Measurements from ENCODE around the gene TMC8. TPM values are rescaled to one million over a fixed set of nuclear protein-coding genes. Genes with fewer than 3 reads are reported as not detected.
"Not testable (repeated sequence)": the region's sequence is repeated elsewhere in the genome, so short reads cannot be mapped to it uniquely, and the experiment has no call there.

Gene TMC8
- total RNA-seq, 1 donor from 2014 or later: 0.40 TPM

DNA sequence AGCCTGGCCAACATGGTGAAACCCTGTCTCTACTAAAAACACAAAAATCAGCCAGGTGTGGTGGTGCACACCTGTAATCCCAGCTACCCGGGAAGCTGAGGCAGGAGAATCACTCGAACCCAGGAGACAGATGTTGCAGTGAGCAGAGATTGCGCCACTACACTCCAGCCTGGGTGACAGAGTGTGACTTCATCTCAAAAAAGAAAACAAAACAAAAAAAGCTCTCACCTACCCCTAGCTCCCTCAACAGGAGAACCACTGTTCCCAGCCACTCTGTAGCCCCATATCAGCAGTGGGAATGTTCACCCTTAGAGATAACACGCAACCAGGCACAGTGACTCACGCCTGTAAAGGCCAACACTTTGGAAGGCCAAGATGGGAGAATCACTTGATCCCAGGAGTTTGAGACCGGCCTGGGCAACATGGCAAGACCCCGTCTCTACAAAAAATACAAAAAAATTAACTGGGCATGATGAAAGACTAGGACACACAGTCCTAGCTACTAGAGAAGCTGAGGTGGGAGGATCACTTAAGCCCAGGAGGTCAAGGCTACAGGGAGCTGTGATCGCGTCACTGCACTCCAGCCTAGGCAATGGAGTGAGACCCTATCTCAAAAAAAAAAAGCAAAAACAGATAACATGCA, 5.4 kb downstream of the TMC8 start:
- Mint-ChIP-seq H3K27me3 (ENCODE audit: low read depth) (peaks cover 2% of the 10 kb centered on the region), H3K4me3 (ENCODE audit: unreplicated experiment) (no peak overlapping the region), H3K9me3 (ENCODE audit: low read depth) (no peaks in the 10 kb centered on the region), H3K27ac (ENCODE audit: unreplicated experiment) (no peak overlapping the region), H3K36me3 (ENCODE audit: low read depth) (no peaks in the 10 kb centered on the region), H3K4me1 (ENCODE audit: low read depth) (peaks cover 5% of the 10 kb centered on the region)
- DNase-seq (ENCODE audit: low spot score): no peak
- TF ChIP-seq, protein P1, sequence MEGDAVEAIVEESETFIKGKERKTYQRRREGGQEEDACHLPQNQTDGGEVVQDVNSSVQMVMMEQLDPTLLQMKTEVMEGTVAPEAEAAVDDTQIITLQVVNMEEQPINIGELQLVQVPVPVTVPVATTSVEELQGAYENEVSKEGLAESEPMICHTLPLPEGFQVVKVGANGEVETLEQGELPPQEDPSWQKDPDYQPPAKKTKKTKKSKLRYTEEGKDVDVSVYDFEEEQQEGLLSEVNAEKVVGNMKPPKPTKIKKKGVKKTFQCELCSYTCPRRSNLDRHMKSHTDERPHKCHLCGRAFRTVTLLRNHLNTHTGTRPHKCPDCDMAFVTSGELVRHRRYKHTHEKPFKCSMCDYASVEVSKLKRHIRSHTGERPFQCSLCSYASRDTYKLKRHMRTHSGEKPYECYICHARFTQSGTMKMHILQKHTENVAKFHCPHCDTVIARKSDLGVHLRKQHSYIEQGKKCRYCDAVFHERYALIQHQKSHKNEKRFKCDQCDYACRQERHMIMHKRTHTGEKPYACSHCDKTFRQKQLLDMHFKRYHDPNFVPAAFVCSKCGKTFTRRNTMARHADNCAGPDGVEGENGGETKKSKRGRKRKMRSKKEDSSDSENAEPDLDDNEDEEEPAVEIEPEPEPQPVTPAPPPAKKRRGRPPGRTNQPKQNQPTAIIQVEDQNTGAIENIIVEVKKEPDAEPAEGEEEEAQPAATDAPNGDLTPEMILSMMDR (IDR thresholded peaks at IDR 0.05): no peak

- TF ChIP-seq, protein P1 (IDR thresholded peaks at IDR 0.05): peak; percentile 67
- Mint-ChIP-seq H3K27me3 (ENCODE audit: low read depth) (peaks cover 2% of the 10 kb centered on the region), H3K9me3 (ENCODE audit: low read depth) (no peaks in the 10 kb centered on the region), H3K4me3 (ENCODE audit: unreplicated experiment) (no peak overlapping the region), H3K36me3 (ENCODE audit: low read depth) (no peaks in the 10 kb centered on the region), H3K4me1 (ENCODE audit: low read depth) (peaks cover 5% of the 10 kb centered on the region), H3K27ac (ENCODE audit: unreplicated experiment) (no peak overlapping the region)
- peak; percentile 86 for DNase-seq (ENCODE audit: low spot score)
These were observed 7.0 kb downstream of the TMC8 start for GRCh38 chr17:78137392-78138203.

GRCh38 chr17:78138204-78139060, 7.9 kb downstream of the TMC8 start:
- no peak for DNase-seq (ENCODE audit: low spot score)
- Mint-ChIP-seq H3K4me1 (ENCODE audit: low read depth) (peaks cover 5% of the 10 kb centered on the region), H3K36me3 (ENCODE audit: low read depth) (no peaks in the 10 kb centered on the region), H3K27ac (ENCODE audit: unreplicated experiment) (no peak overlapping the region), H3K9me3 (ENCODE audit: low read depth) (no peaks in the 10 kb centered on the region), H3K27me3 (ENCODE audit: low read depth) (peaks cover 2% of the 10 kb centered on the region), H3K4me3 (ENCODE audit: unreplicated experiment) (no peak overlapping the region)
- TF ChIP-seq, protein P1 (IDR thresholded peaks at IDR 0.05): no peak

GRCh38 chr17:78139861-78140168, 9.2 kb downstream of the TMC8 start:
- not testable (repeated sequence) for DNase-seq (ENCODE audit: low spot score); H3K27me3 Mint-ChIP-seq (ENCODE audit: low read depth); H3K4me3 Mint-ChIP-seq (ENCODE audit: unreplicated experiment); H3K9me3 Mint-ChIP-seq (ENCODE audit: low read depth); H3K36me3 Mint-ChIP-seq (ENCODE audit: low read depth); H3K27ac Mint-ChIP-seq (ENCODE audit: unreplicated experiment)
- H3K4me1 Mint-ChIP-seq (ENCODE audit: low read depth): peaks cover 16% of the 10 kb centered on the region

DNA sequence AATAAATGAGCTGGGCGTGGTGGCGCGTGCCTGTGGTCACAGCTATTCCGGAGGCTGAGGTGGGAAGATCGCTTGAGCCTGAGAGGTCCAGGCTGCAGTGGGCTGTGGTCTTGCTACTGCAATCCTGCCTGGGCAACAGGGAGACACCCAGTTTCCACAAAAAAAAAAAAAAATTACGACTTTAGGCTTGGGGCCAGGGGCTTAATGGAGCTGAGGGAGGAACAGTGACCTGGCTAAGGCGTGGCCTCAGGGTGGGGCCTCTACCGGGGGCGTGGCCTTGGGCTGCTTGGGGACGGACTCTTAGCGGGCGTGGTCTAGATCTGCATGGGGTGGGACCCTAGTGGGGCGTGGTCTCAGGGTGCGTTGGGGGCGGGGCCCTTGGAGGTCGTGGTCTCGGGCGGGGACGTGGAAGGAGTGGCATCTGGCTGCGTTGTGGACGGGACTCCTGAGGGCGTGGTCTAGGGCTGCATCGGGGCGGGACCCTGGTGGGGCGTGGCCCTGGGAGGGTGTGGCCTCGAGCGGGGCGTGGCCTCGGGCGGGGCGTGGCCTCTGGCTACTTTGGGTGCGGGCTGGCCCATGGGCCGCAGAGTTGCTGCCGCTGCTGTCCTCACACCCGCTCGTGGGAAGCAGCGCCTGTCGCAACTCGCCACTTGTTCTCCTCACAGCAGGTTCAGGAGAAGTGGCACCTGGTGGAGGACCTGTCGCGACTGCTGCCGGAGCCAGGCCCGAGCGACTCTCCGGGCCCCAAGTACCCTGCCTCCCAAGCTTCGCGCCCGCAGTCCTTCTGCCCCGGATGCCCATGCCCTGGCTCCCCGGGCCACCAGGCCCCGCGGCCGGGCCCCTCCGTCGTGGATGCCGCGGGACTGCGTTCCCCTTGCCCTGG, 9.8 kb downstream of the TMC8 start:
- TF ChIP-seq, protein P1 (IDR thresholded peaks at IDR 0.05): no peak
- peak; percentile 90 for DNase-seq (ENCODE audit: low spot score)
- Mint-ChIP-seq H3K36me3 (ENCODE audit: low read depth) (no peaks in the 10 kb centered on the region), H3K4me1 (ENCODE audit: low read depth) (peaks cover 21% of the 10 kb centered on the region), H3K27me3 (ENCODE audit: low read depth) (no peaks in the 10 kb centered on the region), H3K27ac (ENCODE audit: unreplicated experiment) (no peak overlapping the region), H3K9me3 (ENCODE audit: low read depth) (no peaks in the 10 kb centered on the region), H3K4me3 (ENCODE audit: unreplicated experiment) (no peak overlapping the region)

Measured in chondrocyte (in vitro differentiated cells).